ENCODE data around the gene DRP2.

GRCh38 chrX:101176439-101176838, 43.1 kb upstream of the DRP2 start:
- TF ChIP-seq ZBTB33 (IDR thresholded peaks at IDR 0.05; ENCODE audit: extremely low read depth, insufficient replicate concordance, low read length) (no peak), CTCF (IDR thresholded peaks at IDR 0.05 in 2 of 3, conservative IDR thresholded peaks at IDR 0.05 in 1 of 3; ENCODE audit: borderline replicate concordance in 1 of 3, insufficient read depth in 1 of 3, low read depth in 2 of 3, low read length in 2 of 3) (no peak), REST (IDR thresholded peaks at IDR 0.05; ENCODE audit: low read depth) (no peak), POLR2A (IDR thresholded peaks at IDR 0.05; ENCODE audit: borderline replicate concordance, extremely low read depth, insufficient read depth, insufficient read length) (no peak), CBX3 (IDR thresholded peaks at IDR 0.05; ENCODE audit: low read depth) (no peak), TCF7L2 (IDR thresholded peaks at IDR 0.05; ENCODE audit: borderline replicate concordance, extremely low read depth, insufficient read depth, insufficient read length) (no peak), YY1 (IDR thresholded peaks at IDR 0.05; ENCODE audit: extremely low read depth, insufficient replicate concordance, low read depth, low read length) (no peak), SP1 (IDR thresholded peaks at IDR 0.05; ENCODE audit: low read depth) (no peak), EZH2 (IDR thresholded peaks at IDR 0.05) (no peak), FOSL1 (IDR thresholded peaks at IDR 0.05; ENCODE audit: low read depth) (no peak), MAX (IDR thresholded peaks at IDR 0.05) (no peak), SIN3A (IDR thresholded peaks at IDR 0.05; ENCODE audit: low read depth) (no peak)
